Gastrocnemius medialis (tissue), 4 donors: Measurements from ENCODE around the gene FRAS1.

Experiments used
- CTCF ChIP-seq, 5 experiments: fragments of 450-650 bp in 3 of 5; fragments of 200-600 bp in 2 of 5; sonication (generic) in 2 of 5; IDR thresholded peaks in 4 of 5; conservative IDR thresholded peaks in 1 of 5; 1 replicate in 4 of 5; 2 replicates in 1 of 5; pipeline ENCODE4 v1.5.1; 2016 to 2019; ENCODE audit warnings: antibody characterized with exemption in 5 of 5, mild to moderate bottlenecking in 3 of 5, moderate library complexity in 3 of 5
- POLR2A ChIP-seq, 2 donors: fragments of 450-650 bp; IDR thresholded peaks; one replicate each; pipeline ENCODE4 v1.6.1; 2017; ENCODE audit warnings: antibody characterized with exemption in 2 of 2, mild to moderate bottlenecking in 2 of 2, moderate library complexity in 2 of 2

DNA sequence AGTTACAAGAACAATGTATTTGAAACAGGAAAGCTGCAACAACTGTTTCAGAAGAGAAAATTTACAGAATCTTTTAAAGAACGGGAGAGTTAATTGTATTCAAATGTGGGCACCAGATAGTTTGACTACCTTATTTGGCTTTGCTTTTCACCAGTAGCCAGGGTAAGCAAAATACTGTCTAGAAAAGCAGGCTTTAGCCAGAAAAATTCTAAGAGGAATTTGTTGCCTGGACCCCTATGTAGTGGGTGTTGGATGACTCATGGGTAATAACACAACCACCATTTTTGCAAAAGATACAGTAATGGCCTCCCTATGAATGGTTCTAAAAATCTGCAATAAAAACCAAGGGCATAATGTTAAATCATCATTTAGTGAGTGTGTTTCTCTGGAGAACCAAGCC is 261.0 kb downstream of the FRAS1 start:
- TF ChIP-seq CTCF (IDR thresholded peaks at IDR 0.05 in 4 of 5, conservative IDR thresholded peaks at IDR 0.05 in 1 of 5) (no peak), POLR2A (IDR thresholded peaks at IDR 0.05) (no peak)
